Mesodermal cell (in vitro differentiated cells): Measurements from ENCODE around the gene USP34.
"Not testable (repeated sequence)": the region's sequence is repeated elsewhere in the genome, so short reads cannot be mapped to it uniquely, and the experiment has no call there.

Experiments used
- H3K27ac ChIP-seq: 2 replicates; pipeline ENCODE4 v1.7.0; 2013; ENCODE audit warnings: mild to moderate bottlenecking, low read depth, low read length, moderate library complexity; ENCODE audit not compliant: severe bottlenecking
- H3K36me3 ChIP-seq: 2 replicates; pipeline ENCODE4 v1.7.1; 2013; ENCODE audit warnings: mild to moderate bottlenecking, low read length, moderate library complexity; ENCODE audit not compliant: control insufficient read depth, insufficient read depth
- H3K4me1 ChIP-seq: one replicate; pipeline ENCODE4 v1.7.1; 2013; ENCODE audit warnings: mild to moderate bottlenecking, low read length; ENCODE audit not compliant: insufficient read depth, control insufficient read depth, poor library complexity, severe bottlenecking
- H3K4me3 ChIP-seq: 2 replicates; pipeline ENCODE4 v1.7.0; 2013; ENCODE audit warnings: low read length, control low read depth, mild to moderate bottlenecking; ENCODE audit not compliant: insufficient read depth, poor library complexity, severe bottlenecking; ENCODE audit errors: extremely low read depth
- H3K9me3 ChIP-seq: 2 replicates; pipeline ENCODE4 v1.7.1; 2013; ENCODE audit warnings: mild to moderate bottlenecking, low read length, moderate library complexity; ENCODE audit not compliant: control insufficient read depth
- WGBS, 2 experiments: methylation state at CpG; one replicate each; pipeline ENCODE4 v1.1.5; 2013; ENCODE audit warnings: missing lambda C conversion rate in 2 of 2; ENCODE audit not compliant: insufficient coverage in 2 of 2; 5-methylcytosine and 5-hydroxymethylcytosine counted together

USP34 gene

DNA sequence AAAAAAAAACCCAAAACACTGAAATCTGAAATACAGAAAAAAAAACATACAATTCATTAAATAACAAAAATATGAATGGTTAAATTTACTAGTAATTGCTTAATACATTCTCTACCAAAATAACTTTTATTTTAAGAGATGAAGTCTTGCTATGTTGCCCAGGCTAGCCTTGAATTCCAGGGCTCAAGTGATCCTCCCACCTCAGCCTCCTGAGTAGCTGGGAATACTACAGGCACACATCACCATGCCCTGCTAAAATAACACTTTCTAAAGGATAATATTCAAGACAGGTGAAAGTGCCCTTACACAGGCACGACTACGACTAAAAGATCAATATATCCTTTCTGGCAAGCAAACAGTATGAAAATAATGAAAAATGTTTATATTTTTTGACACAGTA, 9.5 kb downstream of the USP34 start:
- Histone ChIP-seq H3K4me3 (no peak overlapping the region), H3K4me1 (peaks cover 13% of the 10 kb centered on the region), H3K36me3 (peaks cover 3% of the 10 kb centered on the region), H3K9me3 (no peaks in the 10 kb centered on the region), H3K27ac (no peak overlapping the region)
- WGBS, 2 experiments: no CpG with 5 or more reads among the region's 2 CpGs

DNA sequence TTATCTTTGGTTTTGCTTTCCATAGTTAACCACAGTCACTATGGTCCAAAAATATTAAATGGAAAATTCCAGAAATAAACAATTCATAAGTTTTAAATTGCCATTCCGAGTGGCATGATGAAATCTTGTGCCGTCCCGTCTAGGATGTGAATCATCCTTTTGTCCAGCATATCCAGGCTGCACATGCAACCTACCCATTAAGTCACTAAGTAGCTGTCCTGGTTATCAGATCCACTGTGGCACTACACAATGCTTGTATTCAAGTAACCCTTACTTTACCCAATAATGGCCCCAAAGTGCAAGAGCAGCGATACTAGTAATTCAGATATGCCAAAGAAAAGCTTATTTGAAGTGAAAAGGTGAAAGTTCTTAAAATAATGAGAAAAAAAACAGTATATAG, 10.7 kb downstream of the USP34 start:
- peaks cover 8% of the 10 kb centered on the region for H3K4me1 ChIP-seq
- H3K36me3 ChIP-seq: peaks cover 7% of the 10 kb centered on the region
- H3K9me3 ChIP-seq: no peaks in the 10 kb centered on the region
- H3K27ac ChIP-seq: peak overlapping the region; percentile 69
- WGBS, 2 experiments: 95 to 100% methylated on average over 3 of the region's 4 CpGs
- H3K4me3 ChIP-seq: no peak overlapping the region

DNA sequence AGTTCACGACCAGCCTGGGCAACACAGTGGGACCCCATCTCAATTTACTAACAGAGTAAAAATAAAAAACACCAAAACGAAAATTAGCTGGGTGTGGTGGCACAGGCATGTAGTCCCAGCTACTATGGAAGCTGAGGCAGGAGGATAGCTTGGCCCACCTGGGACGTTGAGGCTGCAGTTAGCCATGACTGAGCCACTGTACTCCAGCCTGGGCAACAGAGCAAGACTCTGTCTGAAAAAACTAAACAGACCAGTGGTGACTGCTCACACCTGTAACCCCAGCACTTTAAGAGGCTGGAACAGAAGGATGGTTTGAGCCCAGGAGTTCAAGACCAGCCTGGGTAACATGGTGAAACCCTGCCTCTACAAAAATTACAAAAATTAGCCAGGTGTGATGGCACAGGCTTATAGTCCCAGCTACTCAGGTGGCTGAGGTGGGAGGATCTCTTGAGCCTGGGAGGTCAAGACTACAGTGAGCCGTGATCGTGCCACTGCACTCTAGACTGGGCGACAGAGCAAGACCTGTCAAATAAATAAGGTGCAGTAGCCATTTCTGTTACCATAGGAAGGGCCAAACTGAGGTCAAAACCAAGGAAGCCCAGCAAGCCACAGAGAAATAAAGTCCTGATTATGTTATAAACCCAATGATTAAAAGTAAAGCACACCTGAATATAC, 14.0 kb downstream of the USP34 start:
- H3K4me1 ChIP-seq: peaks cover 5% of the 10 kb centered on the region
- 93 to 95% methylated on average over 4 to 6 of the region's 6 CpGs for WGBS, 2 experiments

DNA sequence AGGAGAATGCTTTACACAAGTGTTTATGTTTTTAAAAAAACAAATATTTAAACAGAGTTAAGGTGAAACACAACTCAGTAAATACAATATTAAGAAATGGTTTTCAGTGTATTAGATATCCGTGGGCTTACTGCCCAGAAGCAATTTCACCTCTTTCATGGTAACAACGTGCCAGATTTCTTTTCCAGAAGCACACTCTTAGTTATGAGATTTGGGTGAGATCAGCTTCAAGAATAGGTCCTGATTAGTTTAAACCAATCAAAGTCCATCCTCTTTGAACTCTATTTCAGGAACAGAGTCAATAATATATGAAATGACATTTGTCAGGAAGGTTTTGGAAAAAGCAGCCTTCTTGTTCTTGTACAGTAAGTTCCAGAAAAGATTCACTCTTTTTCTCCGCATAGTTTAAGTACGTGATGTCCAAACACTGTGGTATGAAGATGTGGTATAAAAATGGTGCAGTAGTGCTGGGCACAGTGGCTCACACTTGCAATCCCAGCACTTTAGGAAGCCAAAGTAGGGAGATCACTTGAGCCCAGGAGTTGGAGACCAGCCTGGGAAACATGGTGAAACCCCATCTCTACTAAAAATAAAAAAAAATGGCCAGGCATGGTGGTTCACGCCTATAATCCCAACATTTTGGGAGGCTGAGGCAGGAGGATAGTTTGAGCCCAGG, 14.7 kb downstream of the USP34 start:
- H3K27ac ChIP-seq: no peak overlapping the region
- 96 to 100% methylated on average over 3 to 4 of the region's 5 CpGs for WGBS, 2 experiments
- peaks cover 2% of the 10 kb centered on the region for H3K9me3 ChIP-seq
- H3K4me3 ChIP-seq: no peak overlapping the region
- peaks cover 5% of the 10 kb centered on the region for H3K4me1 ChIP-seq
- H3K36me3 ChIP-seq: peaks cover 18% of the 10 kb centered on the region

More for the DNA sequence above, 14.0 kb downstream of the USP34 start:
- peaks cover 2% of the 10 kb centered on the region for H3K9me3 ChIP-seq
- H3K4me3 ChIP-seq: no peak overlapping the region
- peaks cover 14% of the 10 kb centered on the region for H3K36me3 ChIP-seq
- H3K27ac ChIP-seq: no peak overlapping the region

DNA sequence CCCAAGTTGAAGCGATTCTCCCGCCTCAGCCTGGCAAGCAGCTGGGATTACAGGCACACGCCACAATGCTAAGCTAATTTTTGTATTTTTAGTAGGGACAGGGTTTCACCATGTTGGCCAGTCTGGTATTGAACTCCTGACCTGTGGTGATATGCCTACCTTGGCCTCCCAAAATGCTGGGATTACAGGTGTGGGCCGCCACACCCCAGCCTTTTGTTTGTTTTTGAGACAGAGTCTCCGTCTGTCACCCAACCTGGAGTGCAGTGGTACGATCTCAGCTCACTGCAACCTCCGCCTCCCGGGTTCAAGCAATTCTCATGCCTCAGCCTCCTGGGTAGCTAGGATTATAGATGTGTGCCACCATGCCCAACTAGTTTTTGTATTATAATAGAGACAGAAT, 15.9 kb downstream of the USP34 start:
- H3K36me3 ChIP-seq: peaks cover 16% of the 10 kb centered on the region
- H3K4me1 ChIP-seq, H3K9me3 ChIP-seq, H3K27ac ChIP-seq, H3K4me3 ChIP-seq: not testable (repeated sequence)
- WGBS, 2 experiments: 95 to 100% methylated on average over 6 to 8 of the region's 8 CpGs

DNA sequence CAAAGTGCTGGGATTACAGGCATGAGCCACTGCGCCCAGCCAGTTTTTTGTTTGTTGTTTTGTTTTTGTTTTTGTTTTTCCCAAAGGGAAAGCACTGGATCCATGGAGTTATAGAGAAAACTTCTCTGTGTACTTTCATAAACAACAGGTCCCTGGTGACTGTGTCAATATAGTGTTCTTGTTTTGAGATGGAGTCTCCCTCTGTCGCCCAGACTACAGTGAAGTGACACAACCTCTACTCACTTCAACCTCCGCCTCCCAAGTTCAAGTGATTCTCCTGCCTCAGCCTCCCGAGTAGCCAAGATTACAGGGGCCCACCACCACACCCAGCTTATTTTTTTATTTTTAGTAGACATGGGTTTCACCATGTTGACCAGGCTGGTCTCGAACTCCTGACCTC, 16.5 kb downstream of the USP34 start:
- H3K36me3 ChIP-seq: peaks cover 16% of the 10 kb centered on the region
- H3K27ac ChIP-seq: no peak overlapping the region
- WGBS, 2 experiments: 100% methylated on average over 2 of the region's 5 CpGs; no CpG with 5 or more reads in 1 of the 2 experiments
- H3K9me3 ChIP-seq: peaks cover 2% of the 10 kb centered on the region
- no peaks in the 10 kb centered on the region for H3K4me1 ChIP-seq
- no peak overlapping the region for H3K4me3 ChIP-seq

DNA sequence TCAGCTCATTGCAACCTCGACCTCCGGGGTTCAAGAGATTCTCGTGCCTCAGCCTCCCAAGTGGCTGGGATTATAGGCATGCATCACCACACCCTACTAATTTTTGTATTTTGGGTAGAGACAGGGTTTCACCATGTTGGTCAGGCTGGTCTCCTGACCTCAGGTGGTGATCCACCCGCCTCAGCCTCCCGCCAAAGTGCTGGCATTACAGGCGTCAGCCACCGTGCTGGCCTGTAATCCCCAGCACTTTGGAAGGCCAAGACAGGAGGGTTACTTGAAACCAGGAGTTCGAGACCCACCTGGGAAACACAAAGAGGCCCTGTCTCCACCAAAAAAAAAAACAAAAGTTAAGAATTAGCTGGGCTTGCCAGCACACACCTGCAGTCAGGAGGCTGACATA, 18.5 kb downstream of the USP34 start:
- Histone ChIP-seq H3K4me3 (no peak overlapping the region), H3K9me3 (peaks cover 2% of the 10 kb centered on the region), H3K36me3 (peaks cover 24% of the 10 kb centered on the region), H3K4me1 (no peaks in the 10 kb centered on the region), H3K27ac (no peak overlapping the region)
- 100% methylated on average over 5 of the region's 8 CpGs for WGBS, 2 experiments

DNA sequence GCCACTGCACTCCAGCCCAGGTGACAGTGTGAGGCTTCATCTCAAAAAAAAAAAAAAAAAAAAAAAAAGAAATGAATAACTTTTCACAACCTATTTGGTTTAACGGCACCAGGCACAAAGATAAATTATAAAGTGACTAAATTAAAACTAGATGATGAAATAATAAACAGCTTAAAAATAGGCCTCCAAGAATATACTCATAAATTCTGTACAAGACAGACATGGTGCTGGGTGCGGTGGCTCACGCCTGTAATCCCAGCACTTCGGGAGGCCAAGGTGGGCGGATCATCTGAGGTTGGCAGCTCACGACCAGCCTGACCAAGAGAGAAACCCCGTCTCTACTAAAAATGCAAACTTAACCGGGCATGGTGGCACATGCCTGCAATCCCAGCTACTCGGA, 19.7 kb downstream of the USP34 start:
- Histone ChIP-seq H3K4me3 (no peak overlapping the region), H3K9me3 (peaks cover 2% of the 10 kb centered on the region), H3K27ac (no peak overlapping the region), H3K4me1 (no peaks in the 10 kb centered on the region), H3K36me3 (peaks cover 24% of the 10 kb centered on the region)
- WGBS, 2 experiments: 96 to 98% methylated on average over 8 of the region's 9 CpGs

DNA sequence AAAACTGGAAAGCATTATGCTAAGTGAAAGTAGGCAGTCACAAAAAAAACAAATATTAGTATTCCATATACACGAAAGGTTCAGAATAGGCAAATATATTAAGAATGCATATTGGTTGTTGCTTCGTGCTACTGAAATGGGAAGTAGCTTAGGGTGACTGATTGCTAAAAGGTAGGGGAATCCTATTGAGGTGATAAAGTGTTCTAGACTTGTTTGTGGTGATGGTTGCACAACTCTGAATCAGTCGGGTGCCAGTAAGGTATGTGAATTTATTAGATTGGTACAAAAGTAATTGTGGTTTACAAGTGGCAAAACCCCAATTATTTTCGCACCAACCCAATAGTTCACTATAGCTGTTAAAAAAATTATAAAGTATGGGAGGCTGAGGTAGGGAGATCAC, 20.7 kb downstream of the USP34 start:
- no peak overlapping the region for H3K27ac ChIP-seq
- H3K4me3 ChIP-seq: no peak overlapping the region
- peaks cover 2% of the 10 kb centered on the region for H3K9me3 ChIP-seq
- H3K4me1 ChIP-seq: no peaks in the 10 kb centered on the region
- WGBS, 2 experiments: 90 to 93% methylated on average over 2 to 3 of the region's 4 CpGs
- peaks cover 20% of the 10 kb centered on the region for H3K36me3 ChIP-seq

DNA sequence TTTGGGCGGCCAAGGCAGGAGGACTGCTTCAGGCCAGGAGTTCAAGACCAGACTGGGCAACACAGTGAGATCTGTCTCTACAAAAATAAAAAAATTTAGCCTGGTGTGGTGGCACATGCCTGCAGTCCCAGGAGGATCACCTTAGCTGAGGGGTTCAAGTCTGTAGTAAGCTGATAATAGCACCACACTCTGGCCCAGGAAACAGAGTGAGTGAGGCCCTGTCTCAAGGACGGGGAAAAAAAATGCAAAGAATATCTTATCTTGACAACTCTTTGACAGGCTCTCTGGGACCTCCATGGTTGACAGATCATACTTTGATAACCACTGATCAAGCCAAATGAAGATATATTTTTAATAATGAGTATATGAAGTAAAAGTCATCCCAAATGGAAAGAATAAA, 22.7 kb downstream of the USP34 start:
- Histone ChIP-seq H3K27ac (no peak overlapping the region), H3K36me3 (peaks cover 20% of the 10 kb centered on the region), H3K9me3 (peaks cover 2% of the 10 kb centered on the region), H3K4me1 (no peaks in the 10 kb centered on the region), H3K4me3 (no peak overlapping the region)
- 100% methylated on average over 1 to 2 of the region's 2 CpGs for WGBS, 2 experiments

DNA sequence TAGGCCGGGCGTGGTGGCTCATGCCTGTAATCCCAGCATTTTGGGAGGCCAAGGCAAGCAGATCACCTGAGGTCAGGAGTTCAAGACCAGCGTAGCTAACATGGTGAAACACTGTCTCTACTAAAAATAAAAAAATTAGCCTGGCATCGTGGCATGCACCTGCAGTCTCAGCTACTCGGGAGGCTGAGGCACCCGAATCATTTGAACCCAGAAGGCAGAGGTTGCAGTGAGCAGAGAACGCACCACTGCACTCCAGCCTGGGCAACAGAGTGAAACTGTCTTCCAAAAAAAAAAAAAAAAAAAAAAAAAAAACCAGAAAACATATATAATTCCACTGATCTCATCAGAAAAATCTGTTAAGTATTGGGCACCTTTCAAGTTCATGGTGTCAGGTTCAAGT, 23.9 kb downstream of the USP34 start:
- not testable (repeated sequence) for H3K9me3 ChIP-seq, H3K4me1 ChIP-seq, H3K4me3 ChIP-seq, H3K27ac ChIP-seq
- 91 to 98% methylated on average over 6 of the region's 7 CpGs for WGBS, 2 experiments
- H3K36me3 ChIP-seq: peaks cover 12% of the 10 kb centered on the region
